Osteoblast (primary cell): Measurements from ENCODE around the gene CPNE8. TPM values are rescaled to one million over a fixed set of nuclear protein-coding genes. Genes with fewer than 3 reads are reported as not detected.
A peak's percentile ranks its signal among the peaks of the same experiment; 100 is the strongest.

Experiments
- DNase-seq: peaks from one replicate; pipeline ENCODE4 v3.0.0; 2011; ENCODE audit warnings: low spot score, mixed read lengths; ENCODE audit not compliant: insufficient read length; ENCODE audit errors: missing footprints
- H2AFZ ChIP-seq: 2 replicates; pipeline ENCODE4 v1.6.0; 2011; ENCODE audit warnings: mild to moderate bottlenecking, low read length
- H3K27ac ChIP-seq: 2 replicates; pipeline ENCODE4 v1.5.1; 2011; ENCODE audit warnings: mild to moderate bottlenecking, low read depth, low read length, moderate library complexity
- H3K27me3 ChIP-seq: 2 replicates; pipeline ENCODE4 v1.6.0; 2012; ENCODE audit warnings: mild to moderate bottlenecking, control low read depth, inconsistent platforms, low read length, moderate library complexity; ENCODE audit not compliant: insufficient read depth
- H3K36me3 ChIP-seq: 2 replicates; pipeline ENCODE4 v1.5.1; 2011; ENCODE audit warnings: mild to moderate bottlenecking, low read length, control low read depth, moderate library complexity; ENCODE audit not compliant: insufficient read depth
- H3K4me1 ChIP-seq: 2 replicates; pipeline ENCODE4 v1.5.1; 2011; ENCODE audit warnings: mild to moderate bottlenecking, low read length, control low read depth, moderate library complexity; ENCODE audit not compliant: insufficient read depth
- H3K4me2 ChIP-seq: 2 replicates; pipeline ENCODE4 v1.6.0; 2011; ENCODE audit warnings: mild to moderate bottlenecking, low read length; ENCODE audit not compliant: insufficient read depth
- H3K4me3 ChIP-seq: fragments of 200-600 bp; sonication (generic); 3 replicates; pipeline ENCODE4 v1.5.1; 2012; ENCODE audit warnings: mild to moderate bottlenecking, low read length, inconsistent platforms; ENCODE audit not compliant: insufficient read depth
- H3K79me2 ChIP-seq: 2 replicates; pipeline ENCODE4 v1.6.0; 2012; ENCODE audit warnings: mild to moderate bottlenecking, low read length, control low read depth, inconsistent platforms; ENCODE audit not compliant: insufficient read depth
- H3K9me3 ChIP-seq: 2 replicates; pipeline ENCODE4 v1.5.1; 2011; ENCODE audit warnings: low read depth, low read length, control low read depth
- H4K20me1 ChIP-seq: 2 replicates; pipeline ENCODE4 v1.6.0; 2012; ENCODE audit warnings: mild to moderate bottlenecking, low read length, control low read depth; ENCODE audit not compliant: insufficient read depth
- CTCF ChIP-seq: IDR thresholded peaks from 2 replicates; pipeline ENCODE4 v1.5.1; 2011; ENCODE audit warnings: mild to moderate bottlenecking, low read depth, low read length, moderate library complexity; ENCODE audit errors: extremely low read depth
- total RNA-seq: library from RNA; depleted of rRNA; stranded (reverse); fragments of >200 nt; gene quantifications from 2 replicates; pipeline ENCODE4 v1.2.3, GENCODE V29; 2012

The CPNE8 gene
- total RNA-seq, 1 donor, result 20.6 TPM

GRCh38 chr12:38697289-38697688, 208.1 kb downstream of the CPNE8 start:
- no peak overlapping the region for H3K4me3 ChIP-seq
- no peaks in the 10 kb centered on the region for H3K27me3 ChIP-seq
- H3K27ac ChIP-seq, result no peak overlapping the region
- H2AFZ ChIP-seq, result no peak overlapping the region
- H3K9me3 ChIP-seq, result no peaks in the 10 kb centered on the region
- no peak overlapping the region for H3K4me2 ChIP-seq
- no peak for DNase-seq
- H4K20me1 ChIP-seq, result no peaks in the 10 kb centered on the region
- H3K4me1 ChIP-seq, result no peaks in the 10 kb centered on the region
- no peaks in the 10 kb centered on the region for H3K79me2 ChIP-seq
- no peak for TF ChIP-seq CTCF
- no peaks in the 10 kb centered on the region for H3K36me3 ChIP-seq

GRCh38 chr12:38695057-38695456, 210.3 kb downstream of the CPNE8 start:
- peak; percentile 22 for DNase-seq
- no peak overlapping the region for H2AFZ ChIP-seq
- H3K4me1 ChIP-seq, result peaks cover 3% of the 10 kb centered on the region
- H3K27ac ChIP-seq, result no peak overlapping the region
- H3K4me3 ChIP-seq, result no peak overlapping the region
- TF ChIP-seq CTCF, result no peak
- H3K27me3 ChIP-seq, result no peaks in the 10 kb centered on the region
- no peak overlapping the region for H3K4me2 ChIP-seq
- H4K20me1 ChIP-seq, result no peaks in the 10 kb centered on the region
- no peaks in the 10 kb centered on the region for H3K36me3 ChIP-seq
- H3K79me2 ChIP-seq, result no peaks in the 10 kb centered on the region
- H3K9me3 ChIP-seq, result no peaks in the 10 kb centered on the region

- Histone ChIP-seq H3K27ac (peak overlapping the region; percentile 23), H3K4me2 (no peak overlapping the region), H3K9me3 (no peaks in the 10 kb centered on the region), H3K36me3 (no peaks in the 10 kb centered on the region), H3K4me1 (peaks cover 14% of the 10 kb centered on the region), H2AFZ (no peak overlapping the region), H3K79me2 (no peaks in the 10 kb centered on the region), H3K27me3 (no peaks in the 10 kb centered on the region), H3K4me3 (no peak overlapping the region), H4K20me1 (no peaks in the 10 kb centered on the region)
- TF ChIP-seq CTCF, result no peak
- no peak for DNase-seq
These were observed 214.2 kb downstream of the CPNE8 start for GRCh38 chr12:38691164-38691563.

- Histone ChIP-seq H3K4me2 (no peak overlapping the region), H3K36me3 (no peaks in the 10 kb centered on the region), H2AFZ (no peak overlapping the region), H4K20me1 (no peaks in the 10 kb centered on the region), H3K27ac (peak overlapping the region; percentile 23), H3K4me1 (peaks cover 14% of the 10 kb centered on the region), H3K79me2 (no peaks in the 10 kb centered on the region), H3K4me3 (no peak overlapping the region), H3K9me3 (no peaks in the 10 kb centered on the region), H3K27me3 (no peaks in the 10 kb centered on the region)
- TF ChIP-seq CTCF, result no peak
- DNase-seq, result no peak
These were observed 214.7 kb downstream of the CPNE8 start for GRCh38 chr12:38690646-38691045.
